Cardiac muscle cell (in vitro differentiated cells and primary cell): ENCODE measurements around the gene PACS1. TPM values are rescaled to one million over a fixed set of nuclear protein-coding genes. Genes with fewer than 3 reads are reported as not detected.
"Not testable (repeated sequence)": the region's sequence is repeated elsewhere in the genome, so short reads cannot be mapped to it uniquely, and the experiment has no call there.

Source experiments
- DNase-seq, 2 donors: peaks; one replicate each; pipeline versions ENCODE4 v3.0.0 to v3.0.0-alpha.2; 2010 to 2017; ENCODE audit warnings: low read depth in 1 of 2, low spot score in 1 of 2
- H3K27ac ChIP-seq: fragments of 200-600 bp; sonication (generic); 2 replicates; pipeline ENCODE4 v1.5.1; 2016
- H3K27me3 ChIP-seq: fragments of 200-600 bp; sonication (generic); 2 replicates; pipeline ENCODE4 v1.6.0; 2016; ENCODE audit warnings: control low read depth
- H3K36me3 ChIP-seq: fragments of 200-600 bp; sonication (generic); 2 replicates; pipeline ENCODE4 v1.5.1; 2016; ENCODE audit warnings: control low read depth
- H3K4me1 ChIP-seq: fragments of 200-600 bp; sonication (generic); 2 replicates; pipeline ENCODE4 v1.8.1; 2017; ENCODE audit warnings: low read depth, mild to moderate bottlenecking, mixed run types
- H3K4me3 ChIP-seq: fragments of 200-600 bp; sonication (generic); 2 replicates; pipeline ENCODE4 v1.5.1; 2016; ENCODE audit warnings: mild to moderate bottlenecking
- H3K9me3 ChIP-seq: fragments of 200-600 bp; sonication (generic); 2 replicates; pipeline ENCODE4 v1.5.1; 2017; ENCODE audit warnings: low read depth, mild to moderate bottlenecking, control low read depth
- CTCF ChIP-seq: IDR thresholded peaks from 2 replicates; pipeline ENCODE4 v1.5.1; 2012; ENCODE audit warnings: low read depth, mild to moderate bottlenecking, low read length
- polyA plus RNA-seq: library from polyadenylated mRNA; unstranded; fragments of >200 nt; fragmentation: Nextera tagmentation; extraction: Ambion mirVana; gene quantifications from 2 replicates; pipeline ENCODE4 v1.2.1, GENCODE V29; 2016
- total RNA-seq: library from RNA; depleted of rRNA; stranded (reverse); fragments of >200 nt; gene quantifications from 2 replicates; pipeline ENCODE4 v1.2.3, GENCODE V29; 2016

The PACS1 gene
- total and polyA plus RNA-seq, 2 experiments from 2014 or later, result 61.6 to 62.1 TPM

GRCh38 chr11:66072518-66072917 lies 2.4 kb downstream of the PACS1 start:
- H3K27me3 ChIP-seq, result no peaks in the 10 kb centered on the region
- no peak overlapping the region for H3K4me3 ChIP-seq
- H3K36me3 ChIP-seq, result peaks cover 4% of the 10 kb centered on the region
- no peaks in the 10 kb centered on the region for H3K9me3 ChIP-seq
- peaks cover 24% of the 10 kb centered on the region for H3K4me1 ChIP-seq
- TF ChIP-seq CTCF, result no peak
- H3K27ac ChIP-seq, result no peak overlapping the region
- DNase-seq, result no peak

- no peak for DNase-seq
- H3K27me3 ChIP-seq, result no peaks in the 10 kb centered on the region
- peaks cover 21% of the 10 kb centered on the region for H3K4me1 ChIP-seq
- H3K9me3 ChIP-seq, result no peaks in the 10 kb centered on the region
- no peak overlapping the region for H3K27ac ChIP-seq
- no peak for TF ChIP-seq CTCF
- no peaks in the 10 kb centered on the region for H3K36me3 ChIP-seq
- no peak overlapping the region for H3K4me3 ChIP-seq
Observed at GRCh38 chr11:66073669-66074068, 3.6 kb downstream of the PACS1 start.

GRCh38 chr11:66075273-66075672 lies 5.2 kb downstream of the PACS1 start:
- Histone ChIP-seq H3K4me3 (no peak overlapping the region), H3K4me1 (peaks cover 9% of the 10 kb centered on the region), H3K27me3 (no peaks in the 10 kb centered on the region), H3K27ac (no peak overlapping the region), H3K9me3 (no peaks in the 10 kb centered on the region), H3K36me3 (no peaks in the 10 kb centered on the region)
- DNase-seq, result no peak
- no peak for TF ChIP-seq CTCF

GRCh38 chr11:66076561-66076960 lies 6.5 kb downstream of the PACS1 start:
- Histone ChIP-seq H3K36me3 (no peaks in the 10 kb centered on the region), H3K27me3 (no peaks in the 10 kb centered on the region), H3K9me3 (no peaks in the 10 kb centered on the region), H3K4me1 (peaks cover 5% of the 10 kb centered on the region), H3K27ac (no peak overlapping the region), H3K4me3 (no peak overlapping the region)
- no peak for TF ChIP-seq CTCF
- DNase-seq, result peak in 1 of 2 donors; percentile 48

GRCh38 chr11:66077927-66078326 lies 7.9 kb downstream of the PACS1 start:
- no peak for TF ChIP-seq CTCF
- Histone ChIP-seq H3K27ac (no peak overlapping the region), H3K9me3 (no peaks in the 10 kb centered on the region), H3K4me3 (no peak overlapping the region), H3K36me3 (no peaks in the 10 kb centered on the region), H3K4me1 (no peaks in the 10 kb centered on the region), H3K27me3 (no peaks in the 10 kb centered on the region)
- DNase-seq, result no peak

- H3K4me1 ChIP-seq, DNase-seq, H3K9me3 ChIP-seq, H3K4me3 ChIP-seq, H3K36me3 ChIP-seq, H3K27ac ChIP-seq, H3K27me3 ChIP-seq: not testable (repeated sequence)
Observed at GRCh38 chr11:66078949-66079348, 8.9 kb downstream of the PACS1 start.
